ENCODE data around the gene TBATA. TPM values are rescaled to one million over a fixed set of nuclear protein-coding genes. Genes with fewer than 3 reads are reported as not detected.

Gene TBATA
- total RNA-seq, 1 donor from 2014 or later = not detected

GRCh38 chr10:70791386-70792039, 6.3 kb upstream of the TBATA start:
- Mint-ChIP-seq H3K4me1 (ENCODE audit: low read depth, unreplicated experiment) (no peaks in the 10 kb centered on the region), H3K9me3 (ENCODE audit: unreplicated experiment) (no peaks in the 10 kb centered on the region), H3K27me3 (ENCODE audit: unreplicated experiment) (peaks cover 1% of the 10 kb centered on the region), H3K36me3 (ENCODE audit: unreplicated experiment) (peaks cover 2% of the 10 kb centered on the region), H3K27ac (ENCODE audit: unreplicated experiment) (no peak overlapping the region), H3K4me3 (ENCODE audit: unreplicated experiment) (no peak overlapping the region)
- no peak for TF ChIP-seq CTCF (IDR thresholded peaks at IDR 0.05; ENCODE audit: partially characterized antibody, unreplicated experiment)
- DNase-seq = no peak

- H3K27me3 Mint-ChIP-seq (ENCODE audit: unreplicated experiment) = peaks cover 1% of the 10 kb centered on the region
- H3K4me1 Mint-ChIP-seq (ENCODE audit: low read depth, unreplicated experiment) = no peaks in the 10 kb centered on the region
- H3K4me3 Mint-ChIP-seq (ENCODE audit: unreplicated experiment) = no peak overlapping the region
- TF ChIP-seq CTCF (IDR thresholded peaks at IDR 0.05; ENCODE audit: partially characterized antibody, unreplicated experiment) = no peak
- no peaks in the 10 kb centered on the region for H3K9me3 Mint-ChIP-seq (ENCODE audit: unreplicated experiment)
- H3K36me3 Mint-ChIP-seq (ENCODE audit: unreplicated experiment) = no peaks in the 10 kb centered on the region
- no peak for DNase-seq
- no peak overlapping the region for H3K27ac Mint-ChIP-seq (ENCODE audit: unreplicated experiment)
These were observed 1.7 kb upstream of the TBATA start for GRCh38 chr10:70786799-70787415.

GRCh38 chr10:70784471-70784870, 706 bp downstream of the TBATA start:
- no peaks in the 10 kb centered on the region for H3K4me1 Mint-ChIP-seq (ENCODE audit: low read depth, unreplicated experiment)
- no peak for DNase-seq
- H3K9me3 Mint-ChIP-seq (ENCODE audit: unreplicated experiment) = no peaks in the 10 kb centered on the region
- H3K27ac Mint-ChIP-seq (ENCODE audit: unreplicated experiment) = no peak overlapping the region
- H3K4me3 Mint-ChIP-seq (ENCODE audit: unreplicated experiment) = no peak overlapping the region
- H3K36me3 Mint-ChIP-seq (ENCODE audit: unreplicated experiment) = no peaks in the 10 kb centered on the region
- TF ChIP-seq CTCF (IDR thresholded peaks at IDR 0.05; ENCODE audit: partially characterized antibody, unreplicated experiment) = no peak
- H3K27me3 Mint-ChIP-seq (ENCODE audit: unreplicated experiment) = peaks cover 2% of the 10 kb centered on the region

- Mint-ChIP-seq H3K36me3 (ENCODE audit: unreplicated experiment) (no peaks in the 10 kb centered on the region), H3K4me3 (ENCODE audit: unreplicated experiment) (no peak overlapping the region), H3K27ac (ENCODE audit: unreplicated experiment) (no peak overlapping the region), H3K27me3 (ENCODE audit: unreplicated experiment) (peaks cover 4% of the 10 kb centered on the region), H3K4me1 (ENCODE audit: low read depth, unreplicated experiment) (peaks cover under 1% of the 10 kb centered on the region), H3K9me3 (ENCODE audit: unreplicated experiment) (no peaks in the 10 kb centered on the region)
- TF ChIP-seq CTCF (IDR thresholded peaks at IDR 0.05; ENCODE audit: partially characterized antibody, unreplicated experiment) = no peak
- no peak for DNase-seq
These were observed 1.2 kb downstream of the TBATA start for GRCh38 chr10:70784016-70784415.
